Panc1 (cell line): ENCODE measurements around the gene NOL3. TPM values are rescaled to one million over a fixed set of nuclear protein-coding genes. Genes with fewer than 3 reads are reported as not detected.

Experiments used
- ATAC-seq: fragments of 200-7000 bp; cut with Tn5 transposase; 2 replicates; pipeline ENCODE4 v1.9.1; 2020; ENCODE audit warnings: mild to moderate bottlenecking, moderate library complexity
- BruUV-seq: library from RNA; stranded (reverse); fragments of 400-500 nt; replicated peaks from 2 replicates; lab custom pipeline; 2021; lab: Mats Ljungman, UMichigan
- CTCF ChIA-PET: fragments of 300-600 bp; sonication (Branson Sonifier 250); formaldehyde crosslinking; loops from one replicate; lab custom pipeline; 2022; ENCODE audit warnings: antibody characterized with exemption; lab: Charles Lee
- POLR2A ChIA-PET: fragments of 300-600 bp; sonication (Branson Sonifier 250); formaldehyde crosslinking; loops from one replicate; lab custom pipeline; 2022; ENCODE audit warnings: antibody characterized with exemption; lab: Charles Lee
- DNase-seq: peaks from one replicate; pipeline ENCODE4 v3.0.0-alpha.2; 2010; ENCODE audit warnings: low read depth, low spot score
- H3K27ac ChIP-seq: 2 replicates; pipeline ENCODE4 v1.5.1; 2011; ENCODE audit warnings: mild to moderate bottlenecking, low read length, inconsistent platforms
- H3K27me3 ChIP-seq: fragments of 200-500 bp; sonication (Bioruptor generic); 2 replicates; pipeline ENCODE4 v1.6.0; 2014; ENCODE audit warnings: low read length, inconsistent platforms; ENCODE audit not compliant: control insufficient read depth, insufficient read depth
- H3K36me3 ChIP-seq: fragments of 200-500 bp; sonication (Bioruptor generic); 2 replicates; pipeline ENCODE4 v1.5.1; 2014; ENCODE audit warnings: inconsistent platforms, mild to moderate bottlenecking, low read length, moderate library complexity; ENCODE audit not compliant: control insufficient read depth, insufficient read depth
- H3K4me1 ChIP-seq: 2 replicates; pipeline ENCODE4 v1.5.1; 2011; ENCODE audit warnings: inconsistent platforms, mild to moderate bottlenecking, low read length, moderate library complexity; ENCODE audit not compliant: control insufficient read depth, insufficient read depth
- H3K4me3 ChIP-seq, 2 experiments: 2 replicates each; pipeline ENCODE4 v1.5.1; 2011 to 2012; ENCODE audit warnings: low read depth in 2 of 2, low read length in 2 of 2, mild to moderate bottlenecking in 2 of 2, inconsistent platforms in 1 of 2, moderate library complexity in 1 of 2
- H3K9me3 ChIP-seq: fragments of 200-500 bp; sonication (Bioruptor generic); 2 replicates; pipeline ENCODE4 v1.5.1; 2014; ENCODE audit warnings: low read depth, mild to moderate bottlenecking, inconsistent platforms, low read length, moderate library complexity; ENCODE audit not compliant: control insufficient read depth, insufficient read depth
- POLR2AphosphoS5 ChIP-seq: IDR thresholded peaks from 2 replicates; pipeline ENCODE4 v1.6.1; 2012; ENCODE audit warnings: mild to moderate bottlenecking, low read depth, low read length, moderate library complexity
- SIN3A ChIP-seq: IDR thresholded peaks from 2 replicates; pipeline ENCODE4 v1.6.1; 2012; ENCODE audit warnings: low read depth, mild to moderate bottlenecking, low read length, moderate library complexity, borderline replicate concordance; ENCODE audit not compliant: insufficient read depth
- TCF7L2 ChIP-seq: IDR thresholded peaks from 2 replicates; pipeline ENCODE4 v1.6.1; 2011; ENCODE audit warnings: mild to moderate bottlenecking, low read depth, low read length, inconsistent platforms
- in situ Hi-C: cut with HindIII; loops from 2 replicates; pipeline ENCODE4 v1.10.0; 2016; ENCODE audit warnings: low sequenced_read_pairs, low pct_unique_long_range_greater_than_20kb
- intact Hi-C: fragments of 100-400 bp; cut with micrococcal nuclease; formaldehyde crosslinking; loops from one replicate; pipeline ENCODE4 v1.10.0; 2022; ENCODE audit not compliant: unreplicated experiment
- total RNA-seq: library from RNA; stranded (reverse); gene quantifications from one replicate; pipeline ENCODE4 v1.2.1, GENCODE V29; 2021; ENCODE audit not compliant: unreplicated experiment
- TF ChIP-seq, protein P1 (sequence below): fragments of 450-650 bp; IDR thresholded peaks from 2 replicates; pipeline ENCODE4 v1.5.1; 2017; ENCODE audit warnings: mild to moderate bottlenecking
- TF ChIP-seq, protein P2 (sequence below), 2 experiments: IDR thresholded peaks; 2 replicates each; pipeline ENCODE4 v1.6.1; 2011 to 2012; ENCODE audit warnings: low read depth in 2 of 2, control low read depth in 1 of 2, low read length in 1 of 2, mild to moderate bottlenecking in 1 of 2, moderate library complexity in 1 of 2; ENCODE audit not compliant: insufficient read depth in 1 of 2

Gene NOL3
- total RNA-seq, 1 experiment from 2014 or later = 27.9 TPM

DNA sequence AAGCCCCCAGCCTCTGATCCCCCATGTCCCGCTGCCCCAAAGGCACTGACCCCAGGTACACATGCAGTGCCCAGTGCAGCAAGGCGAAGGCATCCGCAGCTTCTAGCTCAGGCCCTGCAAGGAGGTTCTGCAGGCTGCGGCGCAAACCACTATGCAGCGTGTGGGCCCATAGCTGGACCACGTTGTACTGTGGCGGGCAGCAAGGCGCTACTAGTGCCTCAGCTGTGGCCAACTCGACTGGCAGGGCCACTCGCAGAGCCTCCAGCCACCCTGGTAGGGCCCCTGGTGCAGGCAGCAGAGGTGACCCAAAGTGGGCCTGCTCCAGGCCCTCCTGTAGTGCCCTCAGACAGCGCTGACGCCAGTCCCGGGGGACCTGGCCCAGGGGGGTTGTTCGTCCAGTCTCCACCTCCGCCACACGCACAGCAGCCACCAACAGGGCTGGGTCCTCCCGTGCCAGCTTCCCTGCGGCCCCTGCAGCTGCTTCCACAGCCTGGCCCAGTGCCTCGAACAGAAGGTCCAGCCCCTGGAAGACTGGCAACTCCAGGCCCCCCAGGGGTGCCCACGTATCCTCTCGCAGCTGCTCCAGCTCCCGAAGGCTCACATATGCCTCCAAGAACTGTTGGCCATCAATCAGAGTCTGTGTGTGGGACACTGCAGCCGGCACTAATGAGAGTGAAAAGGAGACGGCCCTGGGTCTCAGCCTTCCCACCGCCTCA, 17.0 kb downstream of the NOL3 start:
- H3K4me1 ChIP-seq = peaks cover 11% of the 10 kb centered on the region
- TF ChIP-seq TCF7L2 = no peak
- no peak for TF ChIP-seq POLR2AphosphoS5
- TF ChIP-seq, protein P1, sequence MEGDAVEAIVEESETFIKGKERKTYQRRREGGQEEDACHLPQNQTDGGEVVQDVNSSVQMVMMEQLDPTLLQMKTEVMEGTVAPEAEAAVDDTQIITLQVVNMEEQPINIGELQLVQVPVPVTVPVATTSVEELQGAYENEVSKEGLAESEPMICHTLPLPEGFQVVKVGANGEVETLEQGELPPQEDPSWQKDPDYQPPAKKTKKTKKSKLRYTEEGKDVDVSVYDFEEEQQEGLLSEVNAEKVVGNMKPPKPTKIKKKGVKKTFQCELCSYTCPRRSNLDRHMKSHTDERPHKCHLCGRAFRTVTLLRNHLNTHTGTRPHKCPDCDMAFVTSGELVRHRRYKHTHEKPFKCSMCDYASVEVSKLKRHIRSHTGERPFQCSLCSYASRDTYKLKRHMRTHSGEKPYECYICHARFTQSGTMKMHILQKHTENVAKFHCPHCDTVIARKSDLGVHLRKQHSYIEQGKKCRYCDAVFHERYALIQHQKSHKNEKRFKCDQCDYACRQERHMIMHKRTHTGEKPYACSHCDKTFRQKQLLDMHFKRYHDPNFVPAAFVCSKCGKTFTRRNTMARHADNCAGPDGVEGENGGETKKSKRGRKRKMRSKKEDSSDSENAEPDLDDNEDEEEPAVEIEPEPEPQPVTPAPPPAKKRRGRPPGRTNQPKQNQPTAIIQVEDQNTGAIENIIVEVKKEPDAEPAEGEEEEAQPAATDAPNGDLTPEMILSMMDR = no peak
- no peak for TF ChIP-seq SIN3A
- TF ChIP-seq, protein P2, sequence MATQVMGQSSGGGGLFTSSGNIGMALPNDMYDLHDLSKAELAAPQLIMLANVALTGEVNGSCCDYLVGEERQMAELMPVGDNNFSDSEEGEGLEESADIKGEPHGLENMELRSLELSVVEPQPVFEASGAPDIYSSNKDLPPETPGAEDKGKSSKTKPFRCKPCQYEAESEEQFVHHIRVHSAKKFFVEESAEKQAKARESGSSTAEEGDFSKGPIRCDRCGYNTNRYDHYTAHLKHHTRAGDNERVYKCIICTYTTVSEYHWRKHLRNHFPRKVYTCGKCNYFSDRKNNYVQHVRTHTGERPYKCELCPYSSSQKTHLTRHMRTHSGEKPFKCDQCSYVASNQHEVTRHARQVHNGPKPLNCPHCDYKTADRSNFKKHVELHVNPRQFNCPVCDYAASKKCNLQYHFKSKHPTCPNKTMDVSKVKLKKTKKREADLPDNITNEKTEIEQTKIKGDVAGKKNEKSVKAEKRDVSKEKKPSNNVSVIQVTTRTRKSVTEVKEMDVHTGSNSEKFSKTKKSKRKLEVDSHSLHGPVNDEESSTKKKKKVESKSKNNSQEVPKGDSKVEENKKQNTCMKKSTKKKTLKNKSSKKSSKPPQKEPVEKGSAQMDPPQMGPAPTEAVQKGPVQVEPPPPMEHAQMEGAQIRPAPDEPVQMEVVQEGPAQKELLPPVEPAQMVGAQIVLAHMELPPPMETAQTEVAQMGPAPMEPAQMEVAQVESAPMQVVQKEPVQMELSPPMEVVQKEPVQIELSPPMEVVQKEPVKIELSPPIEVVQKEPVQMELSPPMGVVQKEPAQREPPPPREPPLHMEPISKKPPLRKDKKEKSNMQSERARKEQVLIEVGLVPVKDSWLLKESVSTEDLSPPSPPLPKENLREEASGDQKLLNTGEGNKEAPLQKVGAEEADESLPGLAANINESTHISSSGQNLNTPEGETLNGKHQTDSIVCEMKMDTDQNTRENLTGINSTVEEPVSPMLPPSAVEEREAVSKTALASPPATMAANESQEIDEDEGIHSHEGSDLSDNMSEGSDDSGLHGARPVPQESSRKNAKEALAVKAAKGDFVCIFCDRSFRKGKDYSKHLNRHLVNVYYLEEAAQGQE (IDR thresholded peaks at IDR 0.05; ENCODE audit: insufficient read depth in 1 of 2, low read depth in 2 of 2, low read length in 1 of 2) = no peak
- in situ Hi-C loops (no loop called here), intact Hi-C loops (loop anchor here (10.0 kb wide), 1 partner anchor 233 kb away; no protein-coding TSS in a partner anchor)
- DNase-seq = no peak
- ChIA-PET POLR2A (no interaction called here), CTCF (no interaction called here)
- no TSS peak for BruUV-seq
- H3K36me3 ChIP-seq = peaks cover 6% of the 10 kb centered on the region; the same call in 1 of the 2 replicates
- no peak overlapping the region for H3K27ac ChIP-seq
- H3K9me3 ChIP-seq = no peaks in the 10 kb centered on the region
- no peak overlapping the region for H3K4me3 ChIP-seq
- no peak for ATAC-seq
- no peaks in the 10 kb centered on the region for H3K27me3 ChIP-seq

DNA sequence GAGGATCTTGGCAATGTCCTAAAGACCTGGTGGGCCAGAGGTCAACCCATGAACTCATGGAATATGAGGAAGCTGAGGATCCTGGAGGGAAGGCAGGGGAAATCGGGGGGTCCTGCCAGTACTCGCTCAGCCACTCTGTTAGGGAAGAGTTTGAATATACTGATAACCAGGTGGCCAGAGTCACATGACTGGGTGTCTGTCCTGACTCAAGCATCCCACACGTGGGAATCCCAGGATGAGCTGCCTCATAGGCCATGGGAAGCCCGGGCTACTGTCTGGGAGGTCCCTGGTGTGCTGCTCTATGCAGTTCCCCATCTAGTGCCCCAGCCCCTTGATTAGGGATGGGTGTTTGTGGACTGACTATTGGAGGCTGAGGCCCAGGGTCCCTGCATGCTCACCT, 18.0 kb downstream of the NOL3 start:
- Histone ChIP-seq H3K27ac (no peak overlapping the region), H3K36me3 (peaks cover 12% of the 10 kb centered on the region; the same call in 1 of the 2 replicates), H3K4me1 (peaks cover 7% of the 10 kb centered on the region), H3K4me3 (no peak overlapping the region), H3K9me3 (no peaks in the 10 kb centered on the region), H3K27me3 (no peaks in the 10 kb centered on the region)
- POLR2A ChIA-PET = no interaction called here
- no TSS peak for BruUV-seq
- TF ChIP-seq, protein P1 = no peak
- TF ChIP-seq POLR2AphosphoS5 (no peak), SIN3A (no peak), TCF7L2 (no peak)
- TF ChIP-seq, protein P2 (IDR thresholded peaks at IDR 0.05; ENCODE audit: insufficient read depth in 1 of 2, low read depth in 2 of 2, low read length in 1 of 2) = no peak
- in situ Hi-C loops (no loop called here), intact Hi-C loops (loop anchor here (10.0 kb wide), 1 partner anchor 234 kb away; no protein-coding TSS in a partner anchor)
- CTCF ChIA-PET = interaction anchor here (0.5 kb wide), 1 partner anchor 167 kb away, joined by 4 read pairs; no protein-coding TSS in a partner anchor
- ATAC-seq = no peak
- DNase-seq = no peak
